ENCODE data around the gene CUL4A. TPM values are rescaled to one million over a fixed set of nuclear protein-coding genes. Genes with fewer than 3 reads are reported as not detected.
"Not testable (repeated sequence)": the region's sequence is repeated elsewhere in the genome, so short reads cannot be mapped to it uniquely, and the experiment has no call there.

CUL4A gene
- total and polyA plus RNA-seq, 2 donors (not counting 1 experiment from before 2014, with no cell fraction given): 37.5 to 80.4 TPM

DNA sequence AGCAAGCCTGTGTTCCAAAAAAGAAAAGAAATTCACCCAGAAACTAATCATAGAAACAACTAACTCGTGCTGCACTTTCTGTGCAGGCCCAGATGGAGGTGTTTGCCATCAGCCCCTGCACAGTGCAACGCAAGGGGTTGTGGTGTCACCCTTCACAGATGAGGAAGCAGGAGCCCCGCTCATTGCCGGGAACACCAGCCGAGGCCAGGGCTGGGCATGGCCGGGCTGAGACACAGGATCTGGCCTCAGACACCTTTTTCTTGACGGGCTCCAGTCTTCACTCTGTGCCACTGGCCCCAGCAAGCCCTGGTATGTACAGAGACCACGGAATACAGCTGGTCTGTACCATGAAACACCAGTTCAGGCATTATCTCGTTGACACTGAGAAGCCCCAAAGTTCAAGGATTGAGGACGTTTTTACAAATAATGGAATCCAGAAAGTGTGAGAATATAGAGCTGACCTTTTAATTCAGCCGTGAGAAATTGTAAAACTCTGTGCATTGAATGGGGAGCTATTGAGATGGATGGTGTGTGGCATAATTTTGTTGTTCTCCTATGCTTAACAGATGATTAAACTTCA lies 43.2 kb downstream of the CUL4A start:
- no peak overlapping the region for H3K27ac Mint-ChIP-seq

DNA sequence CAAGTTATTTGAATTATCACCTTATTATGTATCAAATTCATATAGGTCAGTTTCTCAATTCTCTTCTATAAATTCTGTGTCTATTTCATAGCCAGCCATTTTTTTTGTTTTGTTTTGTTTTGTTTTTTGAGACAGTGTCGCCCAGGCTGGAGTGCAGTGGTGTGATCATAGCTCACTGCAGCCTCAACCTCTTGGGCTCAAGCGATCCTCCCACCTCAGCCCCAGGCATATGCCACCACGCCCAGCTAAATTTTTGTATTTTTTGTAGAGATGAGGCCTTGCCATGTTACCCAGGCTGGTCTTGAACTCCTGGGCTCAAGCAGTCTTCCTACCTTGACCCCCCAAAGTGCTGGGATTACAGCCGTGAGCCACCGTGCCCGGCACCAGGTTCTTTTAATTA lies 48.5 kb downstream of the CUL4A start:
- H3K27me3 ChIP-seq (replicated peaks in 1 of 4; ENCODE audit: control extremely low read depth in 1 of 4, control insufficient read depth in 3 of 4, insufficient read depth in 4 of 4, low read length in 3 of 4); H2AFZ ChIP-seq (ENCODE audit: insufficient read depth, low read depth, low read length, poor library complexity, severe bottlenecking); H3K27me3 Mint-ChIP-seq; H3K27ac ChIP-seq (ENCODE audit: low read length in 2 of 2); H4K20me1 ChIP-seq (ENCODE audit: control insufficient read depth, insufficient read depth, low read length, poor library complexity, severe bottlenecking); H3K79me2 ChIP-seq (ENCODE audit: control insufficient read depth, insufficient read depth, low read length); H3K9me3 ChIP-seq (ENCODE audit: control extremely low read depth in 1 of 3, control insufficient read depth in 2 of 3, insufficient read depth in 1 of 3, low read length in 2 of 3); H3K9ac ChIP-seq (ENCODE audit: low read length); intact Hi-C loops (cut with micrococcal nuclease); ATAC-seq (ENCODE audit: low read depth); H3K9me3 Mint-ChIP-seq (ENCODE audit: insufficient read depth); H3K4me1 Mint-ChIP-seq; H3K4me3 ChIP-seq (ENCODE audit: control extremely low read depth in 1 of 5, extremely low read depth in 1 of 5, insufficient read depth in 1 of 5, low read depth in 2 of 5, low read length in 4 of 5); H3K4me3 Mint-ChIP-seq; POLR2A ChIA-PET; H3K27ac Mint-ChIP-seq; DNase-seq; H3K4me1 ChIP-seq (ENCODE audit: control insufficient read depth in 2 of 2, insufficient read depth in 2 of 2, low read length in 2 of 2); H3K4me2 ChIP-seq (replicated peaks; ENCODE audit: low read depth, low read length, poor library complexity, severe bottlenecking): not testable (repeated sequence)
- WGBS (ENCODE audit: insufficient coverage): 100% methylated on average over 2 of the region's 6 CpGs
- CTCF ChIA-PET: interaction anchor here (1.5 kb wide), 1 partner anchor 136 kb away, joined by 3 read pairs; no protein-coding TSS in a partner anchor
- H3K36me3 ChIP-seq (replicated peaks in 1 of 2; ENCODE audit: control extremely low read depth in 1 of 2, control insufficient read depth in 1 of 2, extremely low read depth in 1 of 2, insufficient read depth in 2 of 2, low read length in 1 of 2): peaks cover 13 to 63% of the 10 kb centered on the region in 2 experiments

More for the DNA sequence above, 43.2 kb downstream of the CUL4A start:
- ChIA-PET POLR2A (no interaction called here), CTCF (no interaction called here)
- no peak overlapping the region for H3K9ac ChIP-seq (ENCODE audit: low read length)
- Mint-ChIP-seq H3K4me3 (no peak overlapping the region), H3K4me1 (no peaks in the 10 kb centered on the region), H3K27me3 (no peaks in the 10 kb centered on the region), H3K9me3 (ENCODE audit: insufficient read depth) (no peaks in the 10 kb centered on the region)
- H3K27me3 ChIP-seq (replicated peaks in 1 of 4; ENCODE audit: control extremely low read depth in 1 of 4, control insufficient read depth in 3 of 4, insufficient read depth in 4 of 4, low read length in 3 of 4): no peaks in the 10 kb centered on the region
- H3K27ac ChIP-seq (ENCODE audit: low read length in 2 of 2): no peak overlapping the region
- no peaks in the 10 kb centered on the region for H3K79me2 ChIP-seq (ENCODE audit: control insufficient read depth, insufficient read depth, low read length)
- H3K36me3 ChIP-seq (replicated peaks in 1 of 2; ENCODE audit: control extremely low read depth in 1 of 2, control insufficient read depth in 1 of 2, extremely low read depth in 1 of 2, insufficient read depth in 2 of 2, low read length in 1 of 2): peaks cover 4 to 72% of the 10 kb centered on the region in 2 experiments
- no peaks in the 10 kb centered on the region for H4K20me1 ChIP-seq (ENCODE audit: control insufficient read depth, insufficient read depth, low read length, poor library complexity, severe bottlenecking)
- DNase-seq (no peak), ATAC-seq (ENCODE audit: low read depth) (no peak)
- H3K4me1 ChIP-seq (ENCODE audit: control insufficient read depth in 2 of 2, insufficient read depth in 2 of 2, low read length in 2 of 2): no peaks in the 10 kb centered on the region
- TF ChIP-seq, protein P1, sequence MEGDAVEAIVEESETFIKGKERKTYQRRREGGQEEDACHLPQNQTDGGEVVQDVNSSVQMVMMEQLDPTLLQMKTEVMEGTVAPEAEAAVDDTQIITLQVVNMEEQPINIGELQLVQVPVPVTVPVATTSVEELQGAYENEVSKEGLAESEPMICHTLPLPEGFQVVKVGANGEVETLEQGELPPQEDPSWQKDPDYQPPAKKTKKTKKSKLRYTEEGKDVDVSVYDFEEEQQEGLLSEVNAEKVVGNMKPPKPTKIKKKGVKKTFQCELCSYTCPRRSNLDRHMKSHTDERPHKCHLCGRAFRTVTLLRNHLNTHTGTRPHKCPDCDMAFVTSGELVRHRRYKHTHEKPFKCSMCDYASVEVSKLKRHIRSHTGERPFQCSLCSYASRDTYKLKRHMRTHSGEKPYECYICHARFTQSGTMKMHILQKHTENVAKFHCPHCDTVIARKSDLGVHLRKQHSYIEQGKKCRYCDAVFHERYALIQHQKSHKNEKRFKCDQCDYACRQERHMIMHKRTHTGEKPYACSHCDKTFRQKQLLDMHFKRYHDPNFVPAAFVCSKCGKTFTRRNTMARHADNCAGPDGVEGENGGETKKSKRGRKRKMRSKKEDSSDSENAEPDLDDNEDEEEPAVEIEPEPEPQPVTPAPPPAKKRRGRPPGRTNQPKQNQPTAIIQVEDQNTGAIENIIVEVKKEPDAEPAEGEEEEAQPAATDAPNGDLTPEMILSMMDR (IDR thresholded peaks at IDR 0.05): no peak
- TF ChIP-seq EZH2 (IDR thresholded peaks at IDR 0.05; ENCODE audit: borderline replicate concordance, insufficient read depth, low read depth, low read length, poor library complexity, severe bottlenecking): no peak
- H2AFZ ChIP-seq (ENCODE audit: insufficient read depth, low read depth, low read length, poor library complexity, severe bottlenecking): no peak overlapping the region
- 96% methylated on average over 11 of the region's 11 CpGs for WGBS (ENCODE audit: insufficient coverage)
- H3K9me3 ChIP-seq (ENCODE audit: control extremely low read depth in 1 of 3, control insufficient read depth in 2 of 3, insufficient read depth in 1 of 3, low read length in 2 of 3): no peaks in the 10 kb centered on the region
- no peak overlapping the region for H3K4me2 ChIP-seq (replicated peaks; ENCODE audit: low read depth, low read length, poor library complexity, severe bottlenecking)
- intact Hi-C loops (cut with micrococcal nuclease): no loop called here
- no peak overlapping the region for H3K4me3 ChIP-seq (ENCODE audit: control extremely low read depth in 1 of 5, extremely low read depth in 1 of 5, insufficient read depth in 1 of 5, low read depth in 2 of 5, low read length in 4 of 5)
